Amniotic stem cell (primary cell): ENCODE measurements around the gene ELANE.

Experiments
- DNase-seq: peaks from one replicate; lab custom pipeline; 2025; lab: John Stamatoyannopoulos, UW

ELANE gene

DNA sequence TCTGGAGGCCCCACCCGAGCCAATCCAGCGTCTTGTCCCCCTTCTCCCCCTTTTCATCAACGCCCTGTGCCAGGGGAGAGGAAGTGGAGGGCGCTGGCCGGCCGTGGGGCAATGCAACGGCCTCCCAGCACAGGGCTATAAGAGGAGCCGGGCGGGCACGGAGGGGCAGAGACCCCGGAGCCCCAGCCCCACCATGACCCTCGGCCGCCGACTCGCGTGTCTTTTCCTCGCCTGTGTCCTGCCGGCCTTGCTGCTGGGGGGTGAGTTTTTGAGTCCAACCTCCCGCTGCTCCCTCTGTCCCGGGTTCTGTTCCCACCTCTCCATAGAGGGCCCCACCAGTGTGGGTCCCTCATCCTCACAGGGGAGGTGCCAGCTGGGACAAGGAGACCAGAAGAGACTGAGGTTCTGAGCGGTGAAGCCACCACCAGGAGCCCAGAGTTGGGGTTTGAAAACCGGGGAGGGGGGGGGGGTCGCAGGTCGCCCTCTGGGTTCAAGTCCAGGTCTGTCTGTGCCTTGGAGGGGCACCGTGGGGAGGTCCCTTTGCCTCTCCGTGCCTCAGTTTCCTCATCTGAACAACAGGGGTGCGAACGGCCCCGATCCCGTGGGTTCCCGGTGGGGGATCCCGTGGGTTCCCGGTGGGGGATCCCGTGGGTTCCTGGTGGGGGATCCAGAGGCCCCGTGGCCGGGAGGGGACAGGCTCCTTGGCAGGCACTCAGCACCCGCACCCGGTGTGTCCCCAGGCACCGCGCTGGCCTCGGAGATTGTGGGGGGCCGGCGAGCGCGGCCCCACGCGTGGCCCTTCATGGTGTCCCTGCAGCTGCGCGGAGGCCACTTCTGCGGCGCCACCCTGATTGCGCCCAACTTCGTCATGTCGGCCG is at the start of gene ELANE:
Gene ELANE (plus strand): TSS at position 168 of the 878 bp plus-strand sequence. CDS start 26 bp downstream, at position 194.
- DNase-seq, result no peak

DNA sequence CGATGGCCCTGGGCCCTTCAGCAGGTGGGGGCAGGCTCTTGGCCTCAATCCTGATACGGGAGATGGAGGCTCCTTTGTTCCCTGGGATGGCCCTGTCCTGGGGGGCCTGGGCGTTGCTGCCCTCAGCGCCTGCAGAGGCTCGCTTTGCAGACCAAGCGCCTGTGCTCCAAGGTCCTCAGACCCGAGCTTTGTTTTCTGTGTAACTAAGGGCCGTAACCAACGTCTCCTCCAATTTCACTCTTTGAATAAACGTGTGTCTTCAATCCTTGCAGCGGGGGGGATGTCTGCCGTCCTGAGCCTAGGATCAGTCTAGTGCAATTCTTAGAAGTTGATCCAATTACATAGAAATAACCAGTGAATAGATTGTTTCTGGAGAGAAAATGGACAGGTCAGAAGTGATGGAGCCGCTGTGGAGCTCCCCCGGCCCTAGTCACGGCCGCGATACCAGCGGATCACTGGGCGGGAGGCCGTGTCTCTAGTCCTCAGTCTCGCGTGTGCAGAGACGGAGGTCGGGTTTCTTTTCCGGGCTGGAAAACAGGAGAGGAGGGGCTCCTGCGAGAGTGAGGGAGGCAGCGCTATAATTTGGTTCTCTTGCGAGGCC is 49.5 kb upstream of the ELANE start:
- DNase-seq, result no peak

DNA sequence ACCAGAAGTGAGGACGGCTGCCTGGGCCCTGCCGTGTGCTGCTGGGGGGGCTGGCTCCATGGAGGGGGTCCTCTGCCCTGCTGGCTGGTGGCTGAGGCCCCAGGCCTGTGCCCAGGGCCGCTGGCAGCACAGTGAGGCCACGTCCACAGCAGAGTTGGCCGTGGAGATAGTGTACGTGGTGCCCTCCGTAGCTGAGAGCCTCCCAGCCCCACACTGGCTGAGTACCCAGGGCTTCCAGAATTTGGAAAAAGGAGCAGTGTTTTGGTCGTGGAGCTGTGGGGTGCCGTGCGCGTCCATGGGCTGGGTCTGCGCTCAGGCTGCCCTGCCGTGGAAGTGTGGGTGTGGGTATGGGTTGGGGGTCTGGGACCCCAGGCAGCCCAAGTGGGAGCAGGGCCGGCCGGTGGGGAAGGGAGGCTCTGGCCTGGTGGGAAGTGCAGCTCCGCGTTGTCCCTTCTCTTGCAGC is 49.0 kb upstream of the ELANE start:
- DNase-seq, result no peak

DNA sequence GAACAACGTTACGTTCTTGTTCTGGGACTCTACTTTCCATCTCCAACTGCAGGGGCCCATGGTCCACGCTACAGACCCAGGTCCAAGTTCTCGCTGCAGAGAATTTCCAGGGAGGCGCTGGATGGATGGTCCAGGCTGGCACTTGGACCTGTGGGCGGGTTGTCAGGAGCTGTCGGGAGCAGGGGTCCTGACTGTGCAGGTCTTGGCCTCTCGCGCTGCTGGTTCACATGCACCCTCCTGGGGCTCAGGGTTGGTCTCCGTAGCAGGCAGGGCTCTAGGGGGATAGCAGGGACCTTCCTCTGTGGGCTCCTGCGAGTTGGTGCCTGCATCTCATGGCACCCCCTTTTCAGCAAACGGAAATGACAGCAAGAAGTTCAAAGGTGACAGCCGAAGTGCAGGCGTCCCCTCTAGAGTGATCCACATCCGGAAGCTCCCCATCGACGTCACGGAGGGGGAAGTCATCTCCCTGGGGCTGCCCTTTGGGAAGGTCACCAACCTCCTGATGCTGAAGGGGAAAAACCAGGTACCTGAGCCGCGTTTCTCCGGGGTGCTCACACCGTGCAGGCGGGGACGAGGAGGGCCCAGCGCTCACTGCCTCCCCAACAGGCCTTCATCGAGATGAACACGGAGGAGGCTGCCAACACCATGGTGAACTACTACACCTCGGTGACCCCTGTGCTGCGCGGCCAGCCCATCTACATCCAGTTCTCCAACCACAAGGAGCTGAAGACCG is 48.3 kb upstream of the ELANE start:
- no peak for DNase-seq

DNA sequence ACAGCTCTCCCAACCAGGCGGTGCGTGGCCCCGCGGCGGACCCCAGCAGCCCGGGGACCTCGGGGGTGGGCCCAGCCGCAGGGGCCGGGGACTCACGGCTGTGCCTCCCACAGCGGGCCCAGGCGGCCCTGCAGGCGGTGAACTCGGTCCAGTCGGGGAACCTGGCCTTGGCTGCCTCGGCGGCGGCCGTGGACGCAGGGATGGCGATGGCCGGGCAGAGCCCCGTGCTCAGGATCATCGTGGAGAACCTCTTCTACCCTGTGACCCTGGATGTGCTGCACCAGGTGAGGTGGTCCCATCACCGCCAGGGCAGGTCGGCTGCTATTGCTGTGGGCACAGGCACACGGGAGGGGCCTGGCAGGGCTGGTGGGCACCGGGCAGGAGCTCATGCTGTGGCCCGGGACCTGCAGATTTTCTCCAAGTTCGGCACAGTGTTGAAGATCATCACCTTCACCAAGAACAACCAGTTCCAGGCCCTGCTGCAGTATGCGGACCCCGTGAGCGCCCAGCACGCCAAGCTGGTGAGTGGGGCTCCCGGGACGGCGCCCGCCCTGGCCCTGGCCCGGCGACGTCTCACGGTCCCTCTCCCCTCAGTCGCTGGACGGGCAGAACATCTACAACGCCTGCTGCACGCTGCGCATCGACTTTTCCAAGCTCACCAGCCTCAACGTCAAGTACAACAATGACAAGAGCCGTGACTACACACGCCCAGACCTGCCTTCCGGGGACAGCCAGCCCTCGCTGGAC is 47.5 kb upstream of the ELANE start:
- no peak for DNase-seq

DNA sequence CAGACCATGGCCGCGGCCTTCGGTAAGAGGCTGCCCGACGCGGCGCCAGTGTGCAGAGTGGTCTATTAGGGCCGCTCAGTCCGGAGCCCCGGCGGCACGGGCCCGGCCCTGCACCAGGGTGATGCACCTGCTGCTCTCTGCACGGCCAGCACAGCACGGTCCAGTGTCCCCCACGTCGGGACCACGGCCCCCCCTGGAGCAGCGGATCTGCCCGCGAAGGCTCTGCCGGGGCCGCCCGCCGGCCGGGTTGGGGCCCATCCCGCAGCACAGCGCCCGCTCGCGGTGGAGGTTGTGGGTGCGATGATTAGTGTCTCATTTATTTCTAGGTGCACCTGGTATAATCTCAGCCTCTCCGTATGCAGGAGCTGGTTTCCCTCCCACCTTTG is 46.9 kb upstream of the ELANE start:
- DNase-seq, result no peak

DNA sequence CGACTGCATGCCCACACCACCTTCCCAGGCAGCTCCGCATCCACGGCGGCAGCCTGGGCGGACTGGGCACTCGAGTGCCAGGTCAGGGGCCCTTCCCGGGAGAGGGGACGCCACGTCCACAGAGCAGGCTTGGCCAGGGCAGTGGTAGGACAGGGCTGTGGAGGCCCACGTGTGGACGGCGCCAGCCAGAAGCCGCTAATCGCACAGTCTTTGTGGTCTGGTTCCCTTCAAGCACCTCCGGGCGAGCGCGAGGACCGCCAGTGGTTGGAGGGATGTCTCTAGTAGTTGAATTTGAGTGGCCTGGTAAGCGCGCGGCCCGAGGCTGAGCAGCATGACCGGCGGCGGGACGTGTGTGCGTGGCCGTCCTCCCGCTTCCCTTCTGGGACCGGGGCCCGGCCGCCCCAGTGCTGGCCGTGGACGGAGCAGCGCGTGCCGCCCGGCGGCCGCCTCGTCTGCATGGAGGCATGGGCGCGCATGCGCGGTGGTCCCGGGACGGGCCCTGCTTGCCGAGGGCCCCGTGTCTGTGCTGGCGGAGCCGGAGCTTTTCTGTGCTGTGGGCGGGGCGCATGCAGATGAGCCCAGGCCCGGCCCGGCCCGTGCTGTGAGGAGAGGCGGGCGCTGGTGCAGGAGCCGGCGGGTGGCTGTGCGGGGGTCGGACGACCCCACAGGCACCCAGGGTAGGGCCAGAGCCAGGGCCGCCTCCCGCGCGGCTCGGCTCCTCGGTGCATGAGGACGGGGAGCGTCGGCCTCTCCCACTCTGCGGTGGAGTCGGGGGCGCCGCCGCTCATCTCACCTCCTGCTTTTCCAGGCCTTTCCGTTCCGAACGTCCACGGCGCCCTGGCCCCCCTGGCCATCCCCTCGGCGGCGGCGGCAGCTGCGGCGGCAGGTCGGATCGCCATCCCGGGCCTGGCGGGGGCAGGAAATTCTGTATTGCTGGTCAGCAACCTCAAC is 46.2 kb upstream of the ELANE start:
- no peak for DNase-seq

DNA sequence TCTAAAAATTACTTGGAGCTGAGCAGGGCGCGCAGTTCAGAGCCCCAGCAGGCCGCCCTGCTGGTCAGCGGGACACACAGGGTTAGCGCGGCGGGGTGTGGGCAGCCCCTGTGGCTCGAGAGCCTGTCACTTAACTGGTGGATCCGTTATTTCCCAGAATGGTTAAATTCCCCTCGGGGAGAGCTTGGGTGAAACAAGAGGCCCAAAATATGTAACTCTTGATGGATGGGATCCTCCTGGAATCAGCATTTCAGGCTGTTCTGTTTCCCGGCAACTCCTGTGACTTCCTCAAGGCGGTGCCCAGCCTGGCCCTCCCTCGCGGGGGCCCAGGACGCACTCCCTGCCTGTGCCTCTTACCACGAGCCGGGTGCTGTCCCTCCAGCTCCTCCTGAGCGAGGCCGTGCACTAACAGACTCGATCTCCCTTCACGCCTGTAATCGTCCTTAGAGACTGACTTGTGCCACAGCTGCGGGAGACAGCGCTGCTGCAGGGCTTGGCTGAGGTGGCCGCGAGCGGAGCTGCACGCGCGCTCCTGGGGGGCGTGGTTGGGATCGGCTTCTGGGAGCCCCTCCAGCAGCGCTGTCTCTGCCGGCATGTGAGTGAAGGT is 45.2 kb upstream of the ELANE start:
- no peak for DNase-seq

DNA sequence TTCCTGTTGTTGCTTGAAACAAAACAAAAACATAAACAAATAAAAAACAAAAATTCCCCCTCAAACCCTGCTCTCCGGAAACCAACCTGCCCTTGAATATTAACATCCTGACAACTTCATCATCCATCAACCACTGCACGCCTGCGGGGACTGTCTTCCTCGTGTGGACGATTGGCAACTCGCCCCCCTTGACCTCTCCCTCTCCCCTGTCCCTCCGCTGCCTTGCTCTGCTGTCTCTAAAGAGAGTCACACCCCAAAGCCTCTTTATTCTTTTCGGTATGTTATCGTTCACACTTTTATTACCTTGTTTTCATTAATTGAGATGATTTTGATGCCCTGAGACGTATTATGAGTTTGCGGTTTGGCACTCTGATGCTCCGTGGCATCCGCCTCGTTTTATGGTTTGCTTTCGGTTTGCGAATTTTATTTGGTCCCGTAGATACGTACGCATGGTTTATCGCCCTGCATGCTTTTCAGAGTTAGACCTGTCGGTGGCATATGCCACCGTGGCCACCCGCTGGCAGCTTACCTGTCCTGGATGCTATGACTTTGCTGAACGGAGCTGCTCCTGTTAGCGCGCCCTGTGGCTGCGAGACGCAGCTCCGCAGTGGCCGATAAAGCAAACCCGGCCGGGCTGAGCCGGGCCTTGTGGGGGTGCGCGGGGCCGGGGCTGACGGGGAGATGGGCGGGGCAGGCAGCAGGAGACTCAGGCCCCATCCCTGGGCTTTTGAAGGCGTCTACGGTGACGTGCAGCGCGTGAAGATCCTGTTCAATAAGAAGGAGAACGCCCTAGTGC is 44.3 kb upstream of the ELANE start:
- no peak for DNase-seq

DNA sequence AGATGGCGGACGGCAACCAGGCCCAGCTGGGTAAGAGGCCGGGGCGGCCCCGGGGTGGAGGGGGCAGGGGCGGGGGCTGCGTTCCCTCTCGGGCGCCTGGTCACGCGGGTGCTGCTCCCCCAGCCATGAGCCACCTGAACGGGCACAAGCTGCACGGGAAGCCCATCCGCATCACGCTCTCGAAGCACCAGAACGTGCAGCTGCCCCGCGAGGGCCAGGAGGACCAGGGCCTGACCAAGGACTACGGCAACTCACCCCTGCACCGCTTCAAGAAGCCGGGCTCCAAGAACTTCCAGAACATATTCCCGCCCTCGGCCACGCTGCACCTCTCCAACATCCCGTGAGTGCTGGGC is 43.7 kb upstream of the ELANE start:
- no peak for DNase-seq

DNA sequence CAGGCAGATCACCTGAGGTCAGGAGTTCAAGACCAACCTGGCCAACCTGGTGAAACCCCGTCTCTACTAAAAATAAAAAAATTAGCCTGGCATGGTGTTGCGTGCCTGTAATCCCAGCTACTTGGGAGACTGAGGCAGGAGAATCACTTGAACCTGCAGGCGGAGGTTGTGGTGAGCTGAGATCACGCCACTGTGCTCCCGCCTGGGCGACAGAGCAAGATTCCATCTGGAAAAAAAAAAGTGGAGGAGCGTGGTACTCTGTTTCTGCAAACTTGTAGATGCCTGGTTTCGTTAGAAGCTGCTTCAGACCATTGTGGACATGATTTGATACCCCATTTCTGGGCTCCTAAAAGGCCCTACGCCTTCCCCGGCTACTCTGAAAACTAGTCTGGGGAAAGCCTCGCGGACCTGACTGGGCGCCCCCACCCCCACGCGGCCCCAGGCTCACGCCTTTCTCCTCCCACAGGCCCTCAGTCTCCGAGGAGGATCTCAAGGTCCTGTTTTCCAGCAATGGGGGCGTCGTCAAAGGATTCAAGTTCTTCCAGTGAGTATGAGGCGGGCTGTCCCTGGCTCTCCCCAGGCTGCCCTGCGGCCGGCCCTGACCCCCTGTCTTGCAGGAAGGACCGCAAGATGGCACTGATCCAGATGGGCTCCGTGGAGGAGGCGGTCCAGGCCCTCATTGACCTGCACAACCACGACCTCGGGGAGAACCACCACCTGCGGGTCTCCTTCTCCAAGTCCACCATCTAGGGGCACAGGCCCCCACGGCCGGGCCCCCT is 41.8 kb upstream of the ELANE start:
- no peak for DNase-seq

DNA sequence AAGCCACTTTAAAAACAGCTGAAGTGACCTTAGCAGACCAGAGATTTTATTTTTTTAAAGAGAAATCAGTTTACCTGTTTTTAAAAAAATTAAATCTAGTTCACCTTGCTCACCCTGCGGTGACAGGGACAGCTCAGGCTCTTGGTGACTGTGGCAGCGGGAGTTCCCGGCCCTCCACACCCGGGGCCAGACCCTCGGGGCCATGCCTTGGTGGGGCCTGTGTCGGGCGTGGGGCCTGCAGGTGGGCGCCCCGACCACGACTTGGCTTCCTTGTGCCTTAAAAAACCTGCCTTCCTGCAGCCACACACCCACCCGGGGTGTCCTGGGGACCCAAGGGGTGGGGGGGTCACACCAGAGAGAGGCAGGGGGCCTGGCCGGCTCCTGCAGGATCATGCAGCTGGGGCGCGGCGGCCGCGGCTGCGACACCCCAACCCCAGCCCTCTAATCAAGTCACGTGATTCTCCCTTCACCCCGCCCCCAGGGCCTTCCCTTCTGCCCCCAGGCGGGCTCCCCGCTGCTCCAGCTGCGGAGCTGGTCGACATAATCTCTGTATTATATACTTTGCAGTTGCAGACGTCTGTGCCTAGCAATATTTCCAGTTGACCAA is 41.1 kb upstream of the ELANE start:
- DNase-seq, result no peak

DNA sequence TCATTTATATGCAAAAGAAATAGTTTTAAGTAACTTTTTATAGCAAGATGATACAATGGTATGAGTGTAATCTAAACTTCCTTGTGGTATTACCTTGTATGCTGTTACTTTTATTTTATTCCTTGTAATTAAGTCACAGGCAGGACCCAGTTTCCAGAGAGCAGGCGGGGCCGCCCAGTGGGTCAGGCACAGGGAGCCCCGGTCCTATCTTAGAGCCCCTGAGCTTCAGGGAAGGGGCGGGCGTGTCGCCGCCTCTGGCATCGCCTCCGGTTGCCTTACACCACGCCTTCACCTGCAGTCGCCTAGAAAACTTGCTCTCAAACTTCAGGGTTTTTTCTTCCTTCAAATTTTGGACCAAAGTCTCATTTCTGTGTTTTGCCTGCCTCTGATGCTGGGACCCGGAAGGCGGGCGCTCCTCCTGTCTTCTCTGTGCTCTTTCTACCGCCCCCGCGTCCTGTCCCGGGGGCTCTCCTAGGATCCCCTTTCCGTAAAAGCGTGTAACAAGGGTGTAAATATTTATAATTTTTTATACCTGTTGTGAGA is 40.5 kb upstream of the ELANE start:
- no peak for DNase-seq

DNA sequence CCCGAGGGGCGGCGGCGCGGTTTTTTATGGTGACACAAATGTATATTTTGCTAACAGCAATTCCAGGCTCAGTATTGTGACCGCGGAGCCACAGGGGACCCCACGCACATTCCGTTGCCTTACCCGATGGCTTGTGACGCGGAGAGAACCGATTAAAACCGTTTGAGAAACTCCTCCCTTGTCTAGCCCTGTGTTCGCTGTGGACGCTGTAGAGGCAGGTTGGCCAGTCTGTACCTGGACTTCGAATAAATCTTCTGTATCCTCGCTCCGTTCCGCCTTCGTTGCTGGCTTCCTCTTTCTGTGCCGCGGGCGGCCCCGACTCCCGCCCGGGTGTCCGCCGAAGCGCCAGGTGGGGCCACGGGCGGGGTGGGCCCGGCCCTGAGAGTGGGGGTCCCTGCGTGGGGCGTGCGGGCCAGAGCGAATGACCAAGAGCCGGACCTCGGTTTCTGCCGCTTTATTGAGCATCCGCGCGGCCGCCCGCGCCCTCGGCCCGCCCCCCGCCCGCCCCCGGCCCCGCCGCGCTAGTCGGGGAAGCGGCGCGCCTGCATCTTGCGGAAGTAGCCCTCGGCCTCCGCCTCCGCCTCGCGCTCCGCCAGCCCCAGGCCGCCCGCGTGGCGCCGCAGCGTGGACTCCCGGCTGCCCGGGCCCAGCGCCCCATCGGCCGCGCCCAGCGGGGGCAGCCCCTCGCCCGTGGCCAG is 39.9 kb upstream of the ELANE start:
- DNase-seq, result no peak

DNA sequence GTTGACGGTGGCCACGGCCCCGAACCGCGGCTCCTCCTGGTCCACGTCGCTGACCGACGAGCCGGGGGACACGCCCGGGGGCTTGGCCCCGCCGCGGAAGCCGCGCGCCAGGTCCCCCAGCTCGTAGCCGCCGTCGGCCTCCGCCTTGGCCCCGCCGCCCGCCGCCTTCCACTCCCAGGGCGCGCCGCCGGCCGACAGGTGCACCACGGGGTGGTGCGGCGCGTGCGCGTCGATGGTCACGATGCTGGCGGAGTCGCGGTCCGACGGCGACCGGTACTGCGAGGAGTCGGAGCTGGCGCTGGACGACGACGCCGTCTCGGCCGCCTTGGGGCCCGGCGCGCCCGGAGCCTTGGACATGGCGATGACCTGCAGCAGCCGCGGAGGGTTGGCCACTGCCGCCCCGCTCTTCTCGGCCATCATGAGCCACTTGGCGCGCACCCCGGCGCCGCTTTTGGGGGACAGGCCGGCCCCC is 39.3 kb upstream of the ELANE start:
- no peak for DNase-seq

DNA sequence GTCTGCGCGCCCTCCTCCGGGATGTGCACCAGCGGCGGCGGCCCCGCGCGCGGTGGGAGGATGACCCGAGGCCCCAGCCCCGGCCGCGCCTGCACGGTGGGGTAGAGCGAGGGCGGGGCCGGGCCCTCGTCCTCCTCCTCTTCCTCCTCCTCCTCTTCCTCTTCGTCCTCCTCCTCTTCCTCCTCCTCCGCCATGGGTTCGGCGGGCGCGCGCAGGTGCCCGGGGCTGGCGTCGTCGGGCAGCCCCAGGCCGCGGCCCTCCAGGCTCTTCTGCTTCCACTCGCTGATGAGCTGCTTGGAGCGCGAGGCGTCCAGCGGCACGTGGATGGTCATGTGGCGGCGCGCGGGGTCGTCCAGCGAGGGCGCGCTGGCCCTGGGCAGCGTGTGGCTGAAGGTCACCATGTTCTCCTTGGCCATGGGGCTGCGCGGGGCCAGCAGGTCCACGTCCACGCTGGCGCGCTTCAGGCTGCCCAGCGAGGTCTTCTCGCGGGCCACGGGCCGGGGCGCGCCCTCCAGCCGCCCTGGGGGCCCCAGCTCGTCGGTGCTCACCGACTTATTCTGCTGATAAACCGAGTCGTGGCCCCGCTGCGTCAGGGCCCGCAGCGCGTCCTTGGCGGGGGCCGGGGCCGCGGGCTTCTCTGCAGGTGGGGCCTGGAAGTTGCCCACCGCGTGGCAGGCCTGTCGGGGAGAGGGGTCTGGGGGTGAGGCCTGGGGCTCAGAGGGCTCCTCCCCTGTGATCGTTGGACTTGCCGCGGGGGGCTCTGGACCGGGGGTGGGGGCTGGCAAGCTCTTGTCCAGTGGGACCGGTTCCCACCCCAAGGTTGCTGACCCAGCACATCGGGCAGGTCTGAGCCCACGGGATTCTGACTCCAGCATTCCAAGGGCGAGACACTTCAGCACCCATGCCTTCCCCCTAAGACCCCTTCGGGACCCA is 38.6 kb upstream of the ELANE start:
- no peak for DNase-seq
